ENCODE measurements around the gene MPHOSPH10. TPM values are rescaled to one million over a fixed set of nuclear protein-coding genes. Genes with fewer than 3 reads are reported as not detected.
A peak's percentile ranks its signal among the peaks of the same experiment; 100 is the strongest.

Gene MPHOSPH10
- total RNA-seq, 1 donor from 2014 or later: 41.1 TPM

DNA sequence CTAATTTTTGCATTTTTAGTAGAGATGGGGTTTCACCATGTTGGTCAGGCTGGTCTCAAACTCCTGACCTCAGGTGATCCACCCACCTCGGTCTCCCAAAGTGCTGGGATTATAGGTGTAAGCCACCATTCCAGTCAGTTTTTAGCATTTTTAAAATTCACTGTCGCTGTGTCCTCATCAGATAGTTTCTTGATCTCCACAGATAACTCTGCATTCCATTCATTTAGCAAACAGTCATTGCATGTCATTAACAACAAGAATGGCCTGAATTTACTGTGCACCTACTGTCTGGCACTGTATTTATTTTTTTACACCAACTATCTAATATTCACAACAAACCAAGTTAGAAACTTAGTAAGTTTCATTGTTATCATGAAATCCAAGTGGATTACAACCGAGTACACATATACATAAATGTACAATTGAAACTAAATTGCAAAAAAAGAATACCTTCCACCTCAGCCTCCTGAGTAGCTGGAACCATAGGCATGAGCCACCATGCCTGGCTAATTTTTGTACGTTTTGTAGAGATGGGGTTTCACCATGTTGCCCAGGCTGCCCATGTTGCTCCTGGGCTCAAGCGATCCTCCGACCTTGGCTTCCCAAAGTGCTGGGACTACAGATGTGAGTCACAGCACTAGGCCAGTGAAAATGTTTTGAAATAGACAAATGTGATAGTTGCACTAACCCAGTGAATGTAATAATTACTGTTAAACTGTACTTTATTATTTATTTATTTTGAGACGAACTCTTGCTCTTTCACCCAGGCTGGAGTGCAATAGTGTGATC, 4.7 kb upstream of the MPHOSPH10 start:
- Histone ChIP-seq H3K27me3 (ENCODE audit: insufficient read depth, low read length) (no peaks in the 10 kb centered on the region), H4K20me1 (ENCODE audit: insufficient read depth, low read length) (peaks cover 18% of the 10 kb centered on the region), H3K79me2 (ENCODE audit: insufficient read depth, low read length) (peaks cover 49% of the 10 kb centered on the region), H3K4me1 (ENCODE audit: insufficient read depth, low read length) (no peaks in the 10 kb centered on the region), H3K9ac (ENCODE audit: low read length) (no peak overlapping the region), H3K27ac (ENCODE audit: low read depth, low read length) (no peak overlapping the region), H3K36me3 (ENCODE audit: insufficient read depth, low read length) (no peaks in the 10 kb centered on the region), H2AFZ (ENCODE audit: low read depth, low read length) (no peak overlapping the region), H3K9me3 (ENCODE audit: insufficient read depth, low read depth, low read length) (no peaks in the 10 kb centered on the region), H3K4me3 (ENCODE audit: insufficient read depth, low read depth, low read length) (no peak overlapping the region), H3K4me2 (ENCODE audit: low read length) (no peak overlapping the region)
- peaks cover 7% of the 10 kb centered on the region for H3K36me3 Mint-ChIP-seq (ENCODE audit: low read depth, unreplicated experiment)
- FAIRE-seq: no peak
- no peak overlapping the region for H3K27ac Mint-ChIP-seq (ENCODE audit: unreplicated experiment)
- no peak for DNase-seq (ENCODE audit: low read depth)
- no peaks in the 10 kb centered on the region for H3K27me3 Mint-ChIP-seq (ENCODE audit: low read depth, unreplicated experiment)
- peaks cover 4% of the 10 kb centered on the region for H3K4me1 Mint-ChIP-seq (ENCODE audit: low read depth, unreplicated experiment)
- no peak overlapping the region for H3K4me3 Mint-ChIP-seq (ENCODE audit: unreplicated experiment)
- peaks cover 2% of the 10 kb centered on the region for H3K9me3 Mint-ChIP-seq (ENCODE audit: unreplicated experiment)
- TF ChIP-seq, protein P1, sequence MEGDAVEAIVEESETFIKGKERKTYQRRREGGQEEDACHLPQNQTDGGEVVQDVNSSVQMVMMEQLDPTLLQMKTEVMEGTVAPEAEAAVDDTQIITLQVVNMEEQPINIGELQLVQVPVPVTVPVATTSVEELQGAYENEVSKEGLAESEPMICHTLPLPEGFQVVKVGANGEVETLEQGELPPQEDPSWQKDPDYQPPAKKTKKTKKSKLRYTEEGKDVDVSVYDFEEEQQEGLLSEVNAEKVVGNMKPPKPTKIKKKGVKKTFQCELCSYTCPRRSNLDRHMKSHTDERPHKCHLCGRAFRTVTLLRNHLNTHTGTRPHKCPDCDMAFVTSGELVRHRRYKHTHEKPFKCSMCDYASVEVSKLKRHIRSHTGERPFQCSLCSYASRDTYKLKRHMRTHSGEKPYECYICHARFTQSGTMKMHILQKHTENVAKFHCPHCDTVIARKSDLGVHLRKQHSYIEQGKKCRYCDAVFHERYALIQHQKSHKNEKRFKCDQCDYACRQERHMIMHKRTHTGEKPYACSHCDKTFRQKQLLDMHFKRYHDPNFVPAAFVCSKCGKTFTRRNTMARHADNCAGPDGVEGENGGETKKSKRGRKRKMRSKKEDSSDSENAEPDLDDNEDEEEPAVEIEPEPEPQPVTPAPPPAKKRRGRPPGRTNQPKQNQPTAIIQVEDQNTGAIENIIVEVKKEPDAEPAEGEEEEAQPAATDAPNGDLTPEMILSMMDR (IDR thresholded peaks at IDR 0.05; ENCODE audit: insufficient read depth, low read depth, low read length): no peak
- TF ChIP-seq EZH2 (IDR thresholded peaks at IDR 0.05; ENCODE audit: insufficient read depth, low read length): no peak

DNA sequence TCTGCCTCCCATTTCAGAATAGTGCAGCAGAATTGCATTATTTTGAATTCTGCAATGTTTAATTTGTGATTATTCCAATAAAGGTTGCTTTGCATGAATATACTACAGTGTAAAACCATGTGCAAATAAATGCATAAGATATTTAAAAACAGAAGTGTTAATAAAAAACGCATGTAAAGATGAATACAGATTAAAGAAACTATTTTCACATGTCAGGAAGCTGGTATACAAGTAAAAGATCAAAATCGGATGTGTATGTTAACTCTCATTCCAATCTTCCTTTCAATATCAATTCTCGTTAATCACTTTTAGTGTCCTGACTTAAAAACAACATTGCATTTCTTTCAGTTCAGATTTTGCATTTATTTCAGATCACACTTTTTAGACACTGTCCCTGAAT, 3.5 kb upstream of the MPHOSPH10 start:
- Mint-ChIP-seq H3K4me3 (ENCODE audit: unreplicated experiment) (no peak overlapping the region), H3K36me3 (ENCODE audit: low read depth, unreplicated experiment) (peaks cover 7% of the 10 kb centered on the region), H3K9me3 (ENCODE audit: unreplicated experiment) (peaks cover 2% of the 10 kb centered on the region), H3K4me1 (ENCODE audit: low read depth, unreplicated experiment) (peaks cover 4% of the 10 kb centered on the region), H3K27ac (ENCODE audit: unreplicated experiment) (no peak overlapping the region), H3K27me3 (ENCODE audit: low read depth, unreplicated experiment) (no peaks in the 10 kb centered on the region)
- Histone ChIP-seq H3K36me3 (ENCODE audit: insufficient read depth, low read length) (no peaks in the 10 kb centered on the region), H2AFZ (ENCODE audit: low read depth, low read length) (no peak overlapping the region), H3K9ac (ENCODE audit: low read length) (no peak overlapping the region), H3K9me3 (ENCODE audit: insufficient read depth, low read depth, low read length) (no peaks in the 10 kb centered on the region), H3K27me3 (ENCODE audit: insufficient read depth, low read length) (no peaks in the 10 kb centered on the region), H3K4me3 (ENCODE audit: insufficient read depth, low read depth, low read length) (no peak overlapping the region), H4K20me1 (ENCODE audit: insufficient read depth, low read length) (peaks cover 22% of the 10 kb centered on the region), H3K4me1 (ENCODE audit: insufficient read depth, low read length) (peaks cover 7% of the 10 kb centered on the region), H3K4me2 (ENCODE audit: low read length) (no peak overlapping the region), H3K27ac (ENCODE audit: low read depth, low read length) (no peak overlapping the region), H3K79me2 (ENCODE audit: insufficient read depth, low read length) (peaks cover 61% of the 10 kb centered on the region)
- FAIRE-seq (no peak), DNase-seq (ENCODE audit: low read depth) (no peak)
- TF ChIP-seq EZH2 (IDR thresholded peaks at IDR 0.05; ENCODE audit: insufficient read depth, low read length): no peak

DNA sequence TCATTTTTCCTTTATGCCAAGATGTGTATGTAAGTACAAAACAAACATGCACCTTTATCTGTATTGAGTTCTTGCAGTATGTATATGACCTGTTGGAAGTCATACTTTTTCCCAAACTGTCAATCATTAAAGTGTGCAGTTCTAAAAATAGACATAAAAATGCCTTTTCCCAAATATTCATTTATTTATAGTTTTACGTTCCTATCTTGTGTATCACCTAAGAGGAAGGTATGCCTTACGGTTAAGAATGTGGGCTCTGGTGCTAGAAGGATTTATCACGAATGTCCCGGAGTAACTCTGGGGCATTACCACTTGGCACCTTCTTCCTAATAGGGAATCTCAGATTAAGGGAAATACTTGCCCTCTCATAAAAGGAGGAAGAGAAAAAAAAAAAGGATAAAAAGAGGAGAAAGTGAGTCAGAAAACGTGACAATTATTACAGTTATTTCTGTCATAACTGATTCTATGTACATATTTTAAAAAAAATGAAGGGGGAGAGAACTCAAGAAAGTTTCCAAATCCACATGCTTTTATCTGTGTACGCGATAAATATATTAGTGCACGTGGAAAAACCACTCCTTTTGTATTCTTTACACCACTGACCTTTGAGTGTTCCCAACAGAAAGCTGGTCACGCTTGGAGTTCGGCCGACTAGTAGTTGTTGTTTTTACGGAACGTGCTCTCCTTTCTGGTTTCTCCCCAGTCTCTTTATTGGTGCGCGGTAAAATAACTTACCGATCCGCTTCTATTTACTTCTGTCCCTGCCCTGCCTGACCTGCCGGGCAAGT, 1.1 kb upstream of the MPHOSPH10 start:
- no peak overlapping the region for H3K4me3 Mint-ChIP-seq (ENCODE audit: unreplicated experiment)
- H3K4me2 ChIP-seq (ENCODE audit: low read length): peak overlapping the region; percentile 86
- H3K4me3 ChIP-seq (ENCODE audit: insufficient read depth, low read depth, low read length): peak overlapping the region; percentile 98
- no peak for TF ChIP-seq EZH2 (IDR thresholded peaks at IDR 0.05; ENCODE audit: insufficient read depth, low read length)
- TF ChIP-seq, protein P1 (IDR thresholded peaks at IDR 0.05; ENCODE audit: insufficient read depth, low read depth, low read length): no peak
- H4K20me1 ChIP-seq (ENCODE audit: insufficient read depth, low read length): peaks cover 34% of the 10 kb centered on the region
- H3K4me1 ChIP-seq (ENCODE audit: insufficient read depth, low read length): peaks cover 12% of the 10 kb centered on the region
- peaks cover 4% of the 10 kb centered on the region for H3K4me1 Mint-ChIP-seq (ENCODE audit: low read depth, unreplicated experiment)
- peak overlapping the region; percentile 92 for H3K27ac ChIP-seq (ENCODE audit: low read depth, low read length)
- no peaks in the 10 kb centered on the region for H3K27me3 ChIP-seq (ENCODE audit: insufficient read depth, low read length)
- H3K36me3 Mint-ChIP-seq (ENCODE audit: low read depth, unreplicated experiment): no peaks in the 10 kb centered on the region
- H3K9ac ChIP-seq (ENCODE audit: low read length): peak overlapping the region; percentile 95
- peaks cover 83% of the 10 kb centered on the region for H3K79me2 ChIP-seq (ENCODE audit: insufficient read depth, low read length)
- H3K27me3 Mint-ChIP-seq (ENCODE audit: low read depth, unreplicated experiment): no peaks in the 10 kb centered on the region
- peak; percentile 30 for DNase-seq (ENCODE audit: low read depth)
- H2AFZ ChIP-seq (ENCODE audit: low read depth, low read length): peak overlapping the region; percentile 91
- no peaks in the 10 kb centered on the region for H3K9me3 ChIP-seq (ENCODE audit: insufficient read depth, low read depth, low read length)
- H3K36me3 ChIP-seq (ENCODE audit: insufficient read depth, low read length): peaks cover 8% of the 10 kb centered on the region
- H3K9me3 Mint-ChIP-seq (ENCODE audit: unreplicated experiment): no peaks in the 10 kb centered on the region
- H3K27ac Mint-ChIP-seq (ENCODE audit: unreplicated experiment): no peak overlapping the region
- no peak for FAIRE-seq

Measured in astrocyte (in vitro differentiated cells and primary cell).